DOHH2 (cell line): ENCODE results near the gene PAK5.

Source experiments
- H3F3A ChIP-seq: fragments of 200-600 bp; sonication (generic), shearing (Covaris generic); 2 replicates; pipeline ENCODE4 v1.6.0; 2016; ENCODE audit warnings: antibody characterized with exemption, mild to moderate bottlenecking; ENCODE audit not compliant: control insufficient read depth, insufficient read depth
- H3K27ac ChIP-seq: fragments of 200-600 bp; sonication (generic); 2 replicates; pipeline ENCODE4 v1.5.1; 2014; ENCODE audit warnings: low read depth, mild to moderate bottlenecking, low read length, moderate library complexity
- H3K27me3 ChIP-seq: fragments of 200-600 bp; sonication (generic); 2 replicates; pipeline ENCODE4 v1.6.1; 2014; ENCODE audit warnings: mild to moderate bottlenecking, low read length, mixed read lengths; ENCODE audit not compliant: control insufficient read depth
- H3K36me3 ChIP-seq: fragments of 200-600 bp; sonication (generic); 2 replicates; pipeline ENCODE4 v1.6.1; 2014; ENCODE audit warnings: mild to moderate bottlenecking, low read length, moderate library complexity, mixed read lengths; ENCODE audit not compliant: control insufficient read depth
- H3K4me1 ChIP-seq: fragments of 200-600 bp; sonication (generic); 2 replicates; pipeline ENCODE4 v1.6.1; 2014; ENCODE audit warnings: mild to moderate bottlenecking, low read length, mixed read lengths; ENCODE audit not compliant: control insufficient read depth
- H3K4me2 ChIP-seq: fragments of 200-600 bp; sonication (generic); 2 replicates; pipeline ENCODE4 v1.6.0; 2014; ENCODE audit warnings: mild to moderate bottlenecking, low read length, moderate library complexity
- H3K4me3 ChIP-seq: fragments of 200-600 bp; sonication (generic); 2 replicates; pipeline ENCODE4 v1.5.1; 2014; ENCODE audit warnings: mild to moderate bottlenecking, low read length, mixed read lengths
- H3K79me2 ChIP-seq: fragments of 200-600 bp; sonication (generic); 2 replicates; pipeline ENCODE4 v1.6.1; 2014; ENCODE audit warnings: mild to moderate bottlenecking, low read length, mixed read lengths; ENCODE audit not compliant: control insufficient read depth
- H3K9me2 ChIP-seq: fragments of 200-600 bp; sonication (generic); replicated peaks from 2 replicates; pipeline ENCODE4 v1.6.1; 2014; ENCODE audit warnings: mild to moderate bottlenecking, low read length, mixed read lengths; ENCODE audit not compliant: control insufficient read depth
- H3K9me3 ChIP-seq: fragments of 200-600 bp; sonication (generic); 2 replicates; pipeline ENCODE4 v1.6.1; 2014; ENCODE audit warnings: antibody characterized with exemption, low read length, mixed read lengths; ENCODE audit not compliant: control insufficient read depth, insufficient read depth
- H4K20me1 ChIP-seq: fragments of 200-600 bp; sonication (generic); 2 replicates; pipeline ENCODE4 v1.6.0; 2014; ENCODE audit warnings: low read depth, mild to moderate bottlenecking, antibody characterized with exemption, low read length, moderate library complexity; ENCODE audit not compliant: control insufficient read depth, insufficient read depth
- CTCF ChIP-seq: fragments of 200-600 bp; sonication (generic); IDR thresholded peaks from one replicate; pipeline ENCODE4 v1.5.1; 2014; ENCODE audit warnings: antibody characterized with exemption, mild to moderate bottlenecking, low read depth, low read length; ENCODE audit not compliant: poor library complexity, severe bottlenecking
- EZH2phosphoT487 ChIP-seq: fragments of 200-600 bp; sonication (generic); IDR thresholded peaks from 2 replicates; pipeline ENCODE4 v1.6.1; 2017; ENCODE audit warnings: borderline replicate concordance, mild to moderate bottlenecking, antibody characterized with exemption, low read length, moderate library complexity, mixed read lengths

The PAK5 gene

GRCh38 chr20:9705722-9706476 lies 133.0 kb downstream of the PAK5 start:
- no peaks in the 10 kb centered on the region for H4K20me1 ChIP-seq
- H3K9me3 ChIP-seq = no peaks in the 10 kb centered on the region
- H3K27me3 ChIP-seq = no peaks in the 10 kb centered on the region
- no peak overlapping the region for H3K27ac ChIP-seq
- no peaks in the 10 kb centered on the region for H3K79me2 ChIP-seq
- no peak for TF ChIP-seq CTCF
- TF ChIP-seq EZH2phosphoT487 = no peak
- no peaks in the 10 kb centered on the region for H3K9me2 ChIP-seq
- no peak overlapping the region for H3K4me2 ChIP-seq
- H3K36me3 ChIP-seq = no peaks in the 10 kb centered on the region
- no peaks in the 10 kb centered on the region for H3K4me1 ChIP-seq
- no peak overlapping the region for H3K4me3 ChIP-seq
- no peaks in the 10 kb centered on the region for H3F3A ChIP-seq

DNA sequence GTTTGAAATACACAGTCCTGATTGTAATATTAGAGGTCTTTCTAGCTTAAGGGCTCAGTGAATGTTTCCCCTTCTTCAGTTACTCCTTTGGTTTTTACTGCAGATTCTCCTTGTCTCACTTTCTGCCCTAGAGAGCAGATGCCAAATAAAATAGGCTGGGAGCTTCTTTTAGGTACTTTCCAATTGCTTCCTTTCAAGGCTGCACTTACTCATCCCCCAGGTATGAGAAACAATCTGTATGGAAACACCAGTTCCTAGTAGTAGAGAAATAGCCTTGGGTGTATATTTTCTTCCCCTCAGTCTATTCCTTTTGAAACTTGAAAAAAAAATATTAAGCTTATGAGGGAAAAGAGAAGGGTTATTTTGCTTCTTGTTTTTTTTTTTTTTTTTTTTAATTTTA lies 139.7 kb downstream of the PAK5 start:
- Histone ChIP-seq H3K4me3 (no peak overlapping the region), H3K79me2 (no peaks in the 10 kb centered on the region), H3K27ac (no peak overlapping the region), H3K9me3 (no peaks in the 10 kb centered on the region), H3K9me2 (no peaks in the 10 kb centered on the region), H3F3A (no peaks in the 10 kb centered on the region), H3K36me3 (no peaks in the 10 kb centered on the region), H3K4me2 (no peak overlapping the region), H3K4me1 (no peaks in the 10 kb centered on the region), H3K27me3 (no peaks in the 10 kb centered on the region), H4K20me1 (no peaks in the 10 kb centered on the region)
- TF ChIP-seq CTCF (no peak), EZH2phosphoT487 (no peak)

GRCh38 chr20:9689041-9689440 lies 149.8 kb downstream of the PAK5 start:
- H3K9me3 ChIP-seq = no peaks in the 10 kb centered on the region
- H3K79me2 ChIP-seq = no peaks in the 10 kb centered on the region
- H3K9me2 ChIP-seq = no peaks in the 10 kb centered on the region
- H3K4me1 ChIP-seq = no peaks in the 10 kb centered on the region
- no peak overlapping the region for H3K27ac ChIP-seq
- H3F3A ChIP-seq = no peaks in the 10 kb centered on the region
- no peak overlapping the region for H3K4me3 ChIP-seq
- H3K36me3 ChIP-seq = no peaks in the 10 kb centered on the region
- H3K27me3 ChIP-seq = no peaks in the 10 kb centered on the region
- no peak overlapping the region for H3K4me2 ChIP-seq
- no peaks in the 10 kb centered on the region for H4K20me1 ChIP-seq
- TF ChIP-seq CTCF (no peak), EZH2phosphoT487 (no peak)
